DMS79 treated with DMSO at 0.1 percent for 48 hours (cell line): ENCODE results near the gene FST.

Experiments
- DNase-seq: peaks from one replicate; lab custom pipeline; 2025; lab: John Stamatoyannopoulos, UW

The FST gene, protein sequence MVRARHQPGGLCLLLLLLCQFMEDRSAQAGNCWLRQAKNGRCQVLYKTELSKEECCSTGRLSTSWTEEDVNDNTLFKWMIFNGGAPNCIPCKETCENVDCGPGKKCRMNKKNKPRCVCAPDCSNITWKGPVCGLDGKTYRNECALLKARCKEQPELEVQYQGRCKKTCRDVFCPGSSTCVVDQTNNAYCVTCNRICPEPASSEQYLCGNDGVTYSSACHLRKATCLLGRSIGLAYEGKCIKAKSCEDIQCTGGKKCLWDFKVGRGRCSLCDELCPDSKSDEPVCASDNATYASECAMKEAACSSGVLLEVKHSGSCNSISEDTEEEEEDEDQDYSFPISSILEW

DNA sequence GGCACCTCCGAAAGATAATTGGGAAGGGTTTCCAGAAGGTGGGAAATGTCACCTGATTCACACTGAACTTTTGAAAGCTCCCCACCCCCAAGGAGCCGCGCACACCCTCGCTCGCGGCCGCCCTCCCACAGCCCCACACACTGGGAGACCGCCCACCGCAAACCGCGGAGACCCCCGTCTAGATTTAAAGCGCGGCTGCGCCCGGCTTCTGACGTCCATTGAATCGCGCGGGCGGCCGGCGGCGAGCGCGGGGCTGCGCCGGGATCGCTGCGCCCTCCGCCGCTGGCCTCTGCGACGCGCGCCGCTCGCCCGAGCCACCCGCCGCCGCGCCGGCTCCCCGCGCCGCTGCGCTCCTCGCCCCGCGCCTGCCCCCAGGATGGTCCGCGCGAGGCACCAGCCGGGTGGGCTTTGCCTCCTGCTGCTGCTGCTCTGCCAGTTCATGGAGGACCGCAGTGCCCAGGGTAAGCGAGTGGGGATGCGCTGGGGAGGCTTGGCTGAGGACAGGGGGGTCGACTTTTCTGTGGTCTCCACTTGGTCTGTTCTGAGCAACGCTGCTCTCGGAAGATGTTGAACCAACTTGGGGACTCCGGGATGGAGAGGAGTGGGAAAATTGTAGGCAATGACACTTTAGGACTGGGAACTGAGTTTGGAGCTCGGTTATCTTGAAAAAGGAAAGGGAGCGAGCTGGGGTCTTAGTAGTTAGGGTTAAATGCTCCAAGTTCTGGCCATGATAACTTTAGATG, at the start of gene FST:
Gene FST, plus strand, starts transcription at position 214 of the 743 bp plus-strand sequence. Its CDS starts 163 bp downstream, at position 377.
- no peak for DNase-seq

DNA sequence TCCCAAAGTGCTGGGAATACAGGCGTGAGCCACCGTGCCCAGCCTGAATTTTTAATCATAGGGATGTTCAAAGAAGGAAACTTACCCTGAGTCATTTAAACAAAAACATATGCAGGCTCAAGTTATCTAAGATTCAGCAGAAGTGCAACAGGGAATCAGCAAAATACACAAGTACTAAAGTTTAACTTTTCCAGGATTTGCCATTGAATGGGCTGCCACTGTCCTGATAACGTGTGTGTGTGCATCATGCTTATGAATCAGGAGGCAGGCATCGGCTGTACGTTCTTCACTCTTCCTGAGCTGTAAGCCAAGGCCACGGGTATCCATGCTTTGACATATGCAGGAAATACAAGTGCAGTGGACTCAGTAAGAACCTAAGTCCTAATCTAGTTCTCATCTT, 48.8 kb upstream of the FST start:
- no peak for DNase-seq

DNA sequence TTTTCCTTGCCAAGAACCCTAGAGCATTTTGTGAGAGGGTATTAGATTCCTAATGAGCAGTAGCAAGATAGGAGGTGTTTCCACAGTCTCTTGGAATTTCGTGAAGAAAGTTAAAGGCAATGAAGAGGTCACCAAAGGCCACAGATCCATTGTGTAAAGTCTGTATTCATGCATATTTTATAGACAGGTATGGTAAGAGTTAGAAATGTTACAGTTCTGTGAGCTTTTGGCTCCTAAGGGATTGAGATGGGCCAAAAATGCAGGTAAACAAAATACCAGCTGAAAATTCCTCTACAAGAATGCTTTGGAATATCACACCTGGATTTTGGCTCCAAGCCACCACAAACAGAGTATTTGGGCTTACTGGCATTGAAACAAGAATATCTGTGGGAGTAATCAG, 47.4 kb upstream of the FST start:
- no peak for DNase-seq

DNA sequence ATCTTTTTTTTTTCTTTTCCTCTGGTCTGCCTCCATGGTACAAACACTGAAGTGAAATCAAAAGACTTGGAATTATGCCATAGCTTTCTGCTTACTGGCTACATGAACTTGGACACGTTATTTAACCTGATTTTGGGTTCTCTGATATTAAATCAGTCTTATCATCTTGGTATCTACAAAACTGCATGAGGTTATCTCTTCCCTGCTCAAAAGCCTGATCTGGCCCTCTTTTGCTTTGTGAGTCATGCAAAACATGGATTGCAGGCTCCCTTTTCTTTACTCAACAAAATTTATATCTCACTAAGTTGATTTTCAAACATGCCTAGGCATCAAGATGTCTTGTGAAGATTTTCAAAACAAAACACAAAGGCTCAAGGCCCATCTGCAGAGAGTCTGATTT, 45.9 kb upstream of the FST start:
- DNase-seq: no peak

DNA sequence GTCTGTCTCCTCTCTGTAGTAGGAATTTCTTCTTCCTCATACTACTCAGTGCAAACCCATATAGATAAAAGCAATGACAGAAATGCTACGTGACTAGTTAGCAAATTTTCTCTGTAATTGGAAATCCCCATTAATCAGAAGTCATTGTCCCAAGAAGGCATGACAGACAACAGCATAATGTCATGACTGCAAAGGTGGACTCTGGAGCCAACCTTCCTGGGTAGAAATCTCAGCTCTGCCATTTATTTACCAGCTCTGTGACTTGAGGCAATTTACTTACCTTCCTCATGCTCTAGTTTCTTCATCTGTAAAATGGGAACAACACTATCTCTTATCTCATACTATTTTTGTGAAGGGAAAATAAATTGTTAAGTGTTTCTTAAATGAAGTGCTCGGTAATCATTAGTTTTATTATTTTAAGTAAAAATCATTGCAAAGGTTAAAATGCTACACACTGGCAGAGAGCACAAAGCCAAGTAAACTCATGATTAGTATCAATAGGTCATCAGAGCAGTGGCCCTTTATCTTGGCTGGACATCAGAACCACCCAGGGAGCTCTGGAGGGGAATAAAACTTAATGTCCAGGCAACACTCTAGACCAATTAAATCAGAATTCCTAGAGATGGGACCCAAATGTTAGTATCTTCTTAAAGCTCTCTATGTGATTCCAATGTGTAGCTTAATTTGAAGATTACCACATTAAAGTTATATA, 43.8 kb upstream of the FST start:
- DNase-seq: no peak

DNA sequence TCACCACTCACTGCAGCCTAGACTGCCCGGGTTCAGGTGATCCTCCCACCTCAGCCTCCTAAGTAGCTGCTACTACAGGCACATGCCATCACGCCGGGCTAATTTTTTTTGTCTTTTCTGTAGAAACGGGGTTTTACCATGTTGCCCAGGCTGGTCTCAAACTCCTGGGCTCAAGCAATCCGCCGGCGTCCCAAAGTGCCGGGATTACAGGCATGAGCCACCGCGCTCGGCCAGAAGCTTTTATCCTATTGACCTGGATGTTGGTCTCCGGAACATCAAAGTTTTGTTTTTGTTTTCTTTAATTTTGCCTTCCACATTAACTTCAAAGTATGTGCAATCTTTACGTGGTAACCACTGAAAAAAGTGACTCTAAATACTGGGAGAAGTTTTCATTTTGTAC, 42.4 kb upstream of the FST start:
- no peak for DNase-seq

DNA sequence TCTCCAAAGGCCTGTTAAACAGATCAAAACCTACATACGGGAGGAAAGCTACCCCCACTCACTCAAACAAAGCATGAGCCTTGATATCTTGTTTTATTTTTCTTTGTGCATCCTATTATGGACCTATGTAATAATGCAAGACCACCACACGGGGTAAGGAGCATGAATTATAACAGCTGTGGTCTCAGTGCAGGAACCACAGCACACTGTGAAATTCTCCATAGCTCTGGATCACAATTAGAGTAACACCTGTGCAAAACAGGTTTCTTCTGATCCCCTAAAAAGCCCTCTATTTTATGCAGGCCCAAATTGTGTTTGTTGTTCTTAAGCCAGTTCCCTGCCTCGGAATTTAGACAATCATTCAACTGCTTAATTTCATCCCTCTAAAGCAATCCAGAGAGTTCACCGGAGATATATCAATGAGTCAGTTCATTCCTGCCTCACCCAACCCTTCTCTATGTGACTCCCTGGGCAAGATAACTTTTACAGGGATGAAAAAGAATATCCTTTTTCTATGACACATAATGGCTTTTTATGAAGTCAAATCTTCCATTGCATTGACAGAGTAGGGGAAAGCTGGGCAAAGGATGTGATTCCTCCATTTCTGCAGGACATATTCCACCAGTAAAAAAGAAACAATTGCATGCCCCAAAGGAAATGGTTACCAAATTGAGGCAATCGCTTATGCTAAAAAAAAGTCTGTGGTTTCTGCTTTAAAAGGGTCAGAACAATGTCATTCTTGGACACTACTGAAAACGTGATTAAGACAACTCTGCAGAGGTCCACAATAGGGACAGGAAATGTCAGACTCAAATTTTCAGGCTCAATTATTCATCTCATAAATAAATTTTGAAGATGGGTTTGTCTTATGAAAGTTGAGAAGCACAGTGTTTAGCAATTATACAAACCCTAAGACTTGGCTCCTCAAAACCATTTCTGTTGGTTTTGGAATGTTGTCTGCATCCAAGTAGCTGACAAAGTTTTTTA, 41.6 kb upstream of the FST start:
- no peak for DNase-seq

DNA sequence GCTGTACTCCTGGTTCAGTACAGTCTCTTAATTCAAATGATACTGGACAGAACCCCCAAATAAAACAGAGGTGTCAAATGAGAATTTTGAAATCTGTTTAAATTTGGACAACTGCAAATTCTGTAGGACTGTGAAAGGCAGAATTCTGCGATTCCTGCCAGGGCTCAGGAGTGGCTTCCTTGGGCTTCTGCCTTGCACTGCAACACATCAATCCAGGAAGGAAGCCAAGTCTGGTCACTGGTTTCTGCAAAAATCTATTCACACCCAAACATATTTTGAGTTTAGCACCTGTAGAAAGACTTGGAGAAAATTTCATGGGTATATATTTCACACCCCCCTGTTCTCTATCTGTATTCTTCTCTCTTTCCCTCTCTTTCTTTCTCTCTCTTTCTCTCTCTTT, 37.5 kb upstream of the FST start:
- no peak for DNase-seq

DNA sequence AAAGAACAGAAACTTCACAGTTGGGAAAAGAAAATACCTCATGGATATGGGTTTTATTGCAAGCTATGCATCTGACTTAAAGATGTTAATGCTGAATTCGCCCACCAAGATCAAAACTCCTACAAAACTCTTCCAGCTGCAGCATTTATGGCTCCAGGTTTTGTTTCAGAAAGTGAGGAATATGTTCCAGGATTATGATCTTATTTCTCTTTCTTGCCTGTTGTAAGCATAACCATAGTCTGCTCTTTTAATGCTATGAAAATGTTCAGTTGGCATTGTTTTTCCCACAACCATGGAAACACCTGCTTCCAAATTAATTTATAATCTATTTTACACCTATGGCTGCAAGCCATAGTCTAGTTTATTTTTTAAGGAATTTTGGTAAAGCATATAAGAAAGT, 34.9 kb upstream of the FST start:
- no peak for DNase-seq

DNA sequence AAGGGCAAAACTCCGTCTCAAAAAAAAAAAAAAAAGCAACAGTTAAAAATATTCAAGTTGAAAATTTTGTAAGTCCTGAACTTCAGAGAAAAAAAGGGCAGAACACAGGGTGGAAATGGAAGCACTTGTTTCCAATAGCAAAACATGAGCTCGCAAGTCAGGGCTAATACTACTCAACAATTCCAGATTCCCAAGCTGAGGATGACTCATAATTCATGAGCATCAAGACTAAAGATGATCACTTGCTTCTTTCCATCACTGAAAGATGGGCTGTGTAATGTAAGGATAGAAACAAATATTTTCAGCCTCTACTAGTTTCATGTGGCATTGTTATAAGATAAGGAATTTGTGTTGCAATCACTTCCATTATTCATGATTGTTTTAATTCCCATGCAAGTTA, 33.5 kb upstream of the FST start:
- no peak for DNase-seq

DNA sequence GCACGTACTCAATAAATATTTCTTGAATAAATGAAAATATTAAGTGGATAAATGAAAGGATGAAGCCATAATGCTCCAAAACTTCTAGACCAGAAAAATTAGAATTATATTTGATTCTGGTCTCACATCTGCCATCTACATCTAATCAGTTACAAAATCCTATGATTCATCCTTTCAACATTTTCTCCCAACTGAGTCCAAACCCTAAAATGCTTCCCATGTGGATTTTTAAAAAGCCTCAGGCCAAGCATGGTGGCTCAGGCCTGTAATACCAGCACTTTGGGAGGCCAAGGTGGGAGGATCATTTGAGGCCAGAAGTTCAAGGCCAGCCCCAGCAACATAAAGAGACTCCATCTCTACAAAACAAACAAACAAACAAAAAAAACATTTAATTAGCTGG, 31.6 kb upstream of the FST start:
- no peak for DNase-seq

DNA sequence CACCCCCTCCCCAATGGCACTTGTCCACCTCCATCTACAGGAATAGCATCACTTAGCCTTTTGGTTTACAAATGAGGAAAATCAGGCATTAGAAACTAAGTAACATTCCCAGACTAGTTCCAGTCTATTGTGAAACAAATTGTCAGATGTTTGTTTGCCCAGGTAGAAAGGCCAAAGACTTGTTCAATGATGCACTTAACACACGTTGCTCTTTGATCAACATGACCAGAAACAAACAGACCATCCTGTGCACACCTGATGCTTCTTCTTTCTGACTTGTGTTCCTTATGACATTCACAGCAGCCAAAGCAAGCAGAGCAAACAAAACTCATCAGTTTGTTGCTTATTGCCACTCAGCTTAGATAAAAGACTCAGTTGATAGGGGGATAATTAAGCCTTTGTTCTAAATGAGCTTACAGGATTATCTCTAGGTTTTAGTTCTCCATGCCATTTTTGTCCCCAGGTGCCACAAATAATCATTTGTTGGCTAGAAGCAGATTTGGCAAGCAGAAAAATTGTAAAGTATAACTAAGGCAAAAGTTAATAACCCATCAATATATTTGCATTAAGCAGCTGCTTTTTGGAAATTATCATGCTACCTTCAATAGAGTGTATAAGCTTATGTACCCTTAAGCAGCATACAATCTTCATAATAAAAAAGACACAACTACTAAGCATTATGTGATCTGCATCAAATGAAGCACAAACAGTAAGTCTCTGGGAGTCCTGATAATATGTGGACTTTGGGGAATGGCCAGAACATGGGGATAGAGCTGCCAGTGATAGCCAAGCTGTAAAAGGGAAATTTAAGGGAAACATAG, 26.3 kb upstream of the FST start:
- no peak for DNase-seq

DNA sequence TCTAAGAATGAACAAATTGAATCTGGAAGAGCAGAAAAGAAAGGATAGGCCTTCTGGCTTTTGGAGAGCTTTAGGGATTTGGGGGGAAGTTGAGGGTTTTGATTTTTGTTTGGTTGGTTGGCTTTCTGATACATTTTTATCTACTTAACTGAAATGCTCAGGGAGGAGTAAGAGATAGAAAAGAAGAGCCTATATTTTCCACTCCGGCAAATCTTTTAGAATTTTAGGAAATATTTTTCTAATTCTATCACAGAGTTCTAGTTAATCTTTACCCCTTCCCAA, 25.8 kb upstream of the FST start:
- no peak for DNase-seq

DNA sequence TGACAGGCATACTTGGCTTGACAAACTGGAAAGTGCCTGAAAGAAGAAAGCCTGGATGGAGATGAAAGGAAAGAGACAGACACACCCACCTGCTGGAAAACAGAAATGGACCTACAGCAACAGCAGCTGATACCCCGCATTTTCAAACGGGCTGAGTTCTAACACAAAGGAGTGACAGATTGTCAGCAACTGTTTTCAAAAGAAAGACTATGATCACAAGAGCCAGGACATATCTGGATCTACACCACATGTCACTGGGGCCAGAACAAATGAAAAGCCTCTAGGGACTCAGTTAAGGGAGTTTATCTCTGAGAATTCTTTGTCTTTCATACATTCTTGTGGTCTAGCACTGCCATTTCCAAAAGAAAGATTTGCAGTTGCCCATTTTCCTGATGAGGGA, 24.1 kb upstream of the FST start:
- no peak for DNase-seq

DNA sequence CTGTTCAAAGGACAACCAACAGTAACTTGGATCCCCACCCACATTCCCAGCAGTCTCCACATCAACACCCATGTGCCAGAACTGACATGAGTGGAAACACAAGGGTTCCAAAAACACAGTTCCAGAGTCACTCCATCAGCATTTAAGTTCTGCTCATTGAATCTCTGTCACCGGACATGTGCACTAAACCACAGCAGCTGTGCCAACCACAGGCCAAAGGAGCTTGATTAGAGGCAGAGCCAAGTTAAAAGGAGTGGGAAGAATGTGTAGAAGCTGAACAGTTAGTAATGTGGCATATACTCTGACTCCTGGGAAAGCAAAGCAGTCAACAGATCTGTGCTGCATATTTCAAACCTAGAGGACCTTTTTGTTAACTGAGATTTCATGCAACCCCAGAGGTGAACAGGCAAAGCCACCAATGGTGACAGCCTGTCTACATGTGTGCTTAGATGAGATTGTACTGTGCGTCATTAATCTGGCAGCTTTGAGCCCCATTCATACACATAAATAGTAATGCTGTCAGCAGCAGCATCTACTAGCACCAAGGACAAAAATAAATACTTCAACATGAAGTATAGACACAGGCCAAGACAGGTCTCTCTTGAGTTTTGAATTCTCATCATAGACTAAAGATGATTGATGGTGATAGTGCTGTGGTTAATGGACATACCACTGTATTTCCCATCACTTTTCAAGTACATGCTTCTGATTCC, 16.4 kb upstream of the FST start:
- DNase-seq: no peak

DNA sequence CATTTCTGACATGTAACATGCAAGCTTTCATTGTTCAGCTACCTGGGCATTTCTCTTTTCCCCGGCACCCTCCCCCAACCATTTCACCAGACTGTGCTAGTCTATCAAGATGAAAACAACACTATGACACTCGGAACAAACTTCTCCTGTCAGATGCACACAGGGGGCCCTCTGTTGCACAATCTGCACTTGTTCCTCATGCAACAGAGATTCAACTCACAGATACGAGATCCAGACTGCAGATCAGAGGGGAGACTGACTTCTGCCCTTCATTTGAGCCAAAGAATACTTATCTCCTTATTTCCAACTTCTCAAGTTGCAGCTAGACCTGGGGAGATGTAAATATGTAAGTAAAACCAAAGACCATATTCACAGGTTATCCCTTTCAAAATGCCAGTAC, 15.7 kb upstream of the FST start:
- no peak for DNase-seq

DNA sequence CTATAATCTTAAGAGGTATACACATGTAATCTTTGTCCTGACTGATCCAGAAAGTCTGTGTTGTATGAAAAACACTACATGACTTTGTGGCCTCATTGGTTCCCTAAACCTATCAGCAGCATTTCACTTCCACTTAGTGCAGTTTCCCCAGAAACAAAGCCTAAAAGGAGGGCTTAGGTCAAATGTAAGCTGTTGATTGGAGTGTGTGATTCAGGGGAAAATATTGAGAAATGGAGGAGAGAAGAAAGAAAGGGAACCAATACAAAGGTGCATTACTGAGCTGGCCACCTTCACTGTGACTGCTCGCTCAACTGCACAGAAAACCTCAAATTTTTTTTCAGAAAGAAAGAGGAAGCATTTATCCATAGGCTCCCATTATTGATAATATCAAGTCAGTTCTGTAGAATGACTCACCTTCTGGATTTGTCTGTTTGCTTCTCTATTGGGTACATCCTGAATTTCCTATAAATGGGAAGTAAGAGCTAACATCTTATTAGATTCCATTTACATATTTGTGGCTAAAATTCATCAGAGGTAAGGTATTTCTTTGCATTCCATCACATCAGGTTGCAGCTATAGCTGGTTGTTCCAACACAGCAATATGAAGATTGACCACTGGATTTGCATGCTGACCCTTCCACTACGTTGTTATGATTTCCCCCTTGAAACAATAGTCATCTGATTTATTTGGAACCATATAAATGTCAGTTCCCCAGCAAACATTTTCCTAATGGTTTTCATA, 10.3 kb upstream of the FST start:
- DNase-seq: no peak

DNA sequence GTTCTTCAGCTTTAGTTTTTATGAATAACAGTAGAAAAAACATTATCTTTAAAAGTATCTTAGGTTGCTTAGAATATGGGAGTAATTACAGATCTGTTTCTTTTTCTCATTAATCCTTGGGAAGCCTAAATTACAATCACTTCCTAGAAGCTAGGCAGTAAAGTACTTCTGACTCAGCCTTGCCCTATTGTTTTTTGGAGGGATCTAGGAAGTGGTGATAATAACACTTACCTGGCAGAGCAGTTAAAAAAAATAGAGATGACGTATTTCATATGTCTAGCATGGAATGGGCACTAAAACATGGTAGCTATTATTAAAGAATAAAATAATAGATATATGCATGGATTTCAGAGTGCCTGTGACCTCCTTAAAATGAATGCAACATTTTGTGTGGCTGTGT, 8.2 kb upstream of the FST start:
- no peak for DNase-seq

DNA sequence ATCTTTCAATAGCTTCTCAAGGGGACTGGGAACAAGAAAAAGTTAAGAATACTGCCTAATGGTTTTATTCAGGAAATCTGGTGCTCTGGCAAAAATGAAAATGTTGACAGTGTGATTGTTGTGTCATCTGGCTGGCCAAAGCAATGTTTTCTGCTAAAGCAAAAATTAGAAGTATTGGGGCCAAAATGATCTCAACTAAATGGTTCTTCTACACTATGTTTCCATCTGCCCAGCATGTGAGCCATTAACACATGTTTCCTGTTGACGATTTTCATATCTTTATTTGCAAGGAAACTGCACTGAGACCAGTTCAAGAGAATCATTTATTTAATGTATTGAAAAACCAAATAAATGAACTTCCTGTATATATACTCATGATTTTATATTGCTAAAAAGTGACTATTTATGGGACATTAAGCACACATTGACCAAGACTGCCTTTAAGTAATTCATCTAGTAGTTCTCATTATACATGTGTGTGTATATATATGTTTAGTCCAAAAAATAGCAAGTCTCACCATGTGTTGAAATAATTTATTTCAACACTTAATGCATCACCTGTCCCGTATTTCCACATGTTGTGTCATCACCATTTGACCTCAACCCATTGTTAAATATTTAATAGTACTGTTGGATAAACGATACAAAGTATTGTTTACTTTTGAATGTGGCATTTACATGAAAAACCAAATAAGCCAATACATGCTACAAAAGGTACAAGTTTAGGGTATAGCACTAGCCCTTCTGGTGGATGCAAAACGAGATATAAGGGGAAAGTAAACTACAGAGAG, 7.5 kb upstream of the FST start:
- DNase-seq: no peak
